NCI-H345 (cell line): ENCODE data around the gene PHLDB2.

Experiments used
- DNase-seq: peaks from one replicate; lab custom pipeline; 2025; lab: John Stamatoyannopoulos, UW

The PHLDB2 gene

DNA sequence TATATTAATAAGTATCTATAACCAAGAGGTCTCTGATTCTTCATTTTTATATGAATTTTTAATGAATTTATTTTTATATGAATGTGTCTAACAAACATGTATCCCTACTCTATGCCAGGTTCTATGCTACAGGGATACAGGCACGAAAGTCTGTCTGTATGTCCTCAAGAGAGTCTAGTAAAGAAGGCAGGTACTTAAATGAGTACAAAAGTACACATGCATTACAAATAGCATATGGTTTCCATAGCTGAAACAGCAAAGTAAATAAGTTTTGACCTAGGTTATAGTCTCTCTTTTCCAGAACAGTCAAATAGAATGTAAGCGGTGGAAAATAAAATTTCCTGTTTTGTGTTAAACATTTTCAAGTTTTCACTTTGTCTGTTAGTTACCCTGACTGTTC is 106.4 kb downstream of the PHLDB2 start:
- no peak for DNase-seq

DNA sequence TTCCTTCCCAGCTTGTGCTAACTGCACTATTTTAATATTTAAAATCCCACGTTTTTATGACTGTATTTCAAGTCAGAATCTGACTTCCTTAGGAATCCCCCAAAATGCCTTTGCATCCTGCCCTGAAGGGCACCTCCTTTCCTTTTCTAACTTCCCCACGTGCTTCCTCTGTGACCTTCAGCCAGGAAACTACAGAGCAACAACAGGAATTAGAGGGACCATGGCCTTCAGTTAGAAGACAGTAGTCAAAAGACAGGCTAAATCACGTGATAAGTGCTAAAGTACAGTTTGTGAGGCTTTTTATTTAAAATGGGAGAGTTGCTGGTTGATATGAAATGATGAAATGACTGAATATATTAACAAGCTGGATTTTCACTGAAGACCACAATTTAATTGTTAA is 108.0 kb downstream of the PHLDB2 start:
- no peak for DNase-seq

DNA sequence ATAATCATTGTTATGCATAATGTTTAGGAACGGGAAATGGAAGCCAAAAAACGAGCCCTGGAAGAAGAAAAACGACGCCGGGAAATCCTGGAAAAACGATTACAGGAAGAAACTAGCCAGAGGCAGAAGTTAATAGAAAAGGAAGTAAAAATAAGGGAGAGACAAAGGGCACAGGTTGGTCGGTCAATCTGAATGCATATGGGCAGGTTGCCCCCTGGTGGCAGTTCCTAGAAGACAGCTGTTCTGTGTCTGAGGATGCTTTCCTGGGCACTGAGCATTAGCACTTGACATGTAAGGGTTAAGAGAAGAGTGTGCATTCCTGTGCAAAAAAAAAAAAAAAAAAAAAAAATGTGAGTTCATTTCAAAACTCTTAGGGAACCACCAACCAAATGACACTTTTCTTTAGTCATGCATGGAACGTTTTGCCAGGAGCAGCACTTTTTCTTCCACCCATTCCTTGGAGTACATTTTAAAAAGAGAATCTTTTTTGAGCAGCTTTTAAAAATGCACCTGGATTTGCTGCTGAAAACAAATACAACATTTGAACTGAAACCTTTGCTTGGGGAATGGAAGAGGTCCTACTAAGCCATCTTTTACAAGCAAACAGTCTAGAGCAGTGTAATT is 108.7 kb downstream of the PHLDB2 start:
- DNase-seq = peak; percentile 77

DNA sequence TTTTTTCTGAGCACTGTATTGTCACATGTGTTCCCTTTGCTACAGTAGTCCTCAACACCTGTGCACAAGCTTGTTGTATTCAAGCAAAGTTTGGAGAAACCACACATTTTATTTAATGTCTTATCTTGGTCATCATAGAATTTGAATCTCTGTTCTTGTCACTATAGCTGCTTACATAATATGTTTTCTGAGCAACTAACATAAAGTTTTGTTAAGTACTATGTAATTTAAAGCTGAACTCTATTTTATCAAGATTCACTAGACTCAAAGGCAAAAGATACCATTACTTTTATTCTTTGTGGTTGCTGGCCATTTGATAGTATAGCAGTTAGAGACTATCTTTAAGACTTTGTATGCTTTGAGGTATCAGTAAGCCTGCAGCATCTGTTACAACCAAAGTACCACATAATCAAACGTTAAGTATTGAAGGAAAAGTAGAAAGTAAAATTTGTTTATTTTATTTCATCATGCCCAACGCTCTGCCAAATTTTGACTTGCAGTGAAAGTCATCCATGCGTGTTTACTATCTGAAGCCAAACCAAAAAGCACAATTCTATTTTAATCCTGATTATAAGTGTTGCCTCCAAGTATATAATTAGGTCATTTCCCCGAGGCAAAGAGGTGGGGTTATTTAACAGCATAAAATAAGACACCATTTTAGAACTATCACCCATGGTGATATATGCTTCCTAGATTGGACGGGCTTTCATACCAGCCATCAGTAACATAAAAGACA is 109.4 kb downstream of the PHLDB2 start:
- no peak for DNase-seq

DNA sequence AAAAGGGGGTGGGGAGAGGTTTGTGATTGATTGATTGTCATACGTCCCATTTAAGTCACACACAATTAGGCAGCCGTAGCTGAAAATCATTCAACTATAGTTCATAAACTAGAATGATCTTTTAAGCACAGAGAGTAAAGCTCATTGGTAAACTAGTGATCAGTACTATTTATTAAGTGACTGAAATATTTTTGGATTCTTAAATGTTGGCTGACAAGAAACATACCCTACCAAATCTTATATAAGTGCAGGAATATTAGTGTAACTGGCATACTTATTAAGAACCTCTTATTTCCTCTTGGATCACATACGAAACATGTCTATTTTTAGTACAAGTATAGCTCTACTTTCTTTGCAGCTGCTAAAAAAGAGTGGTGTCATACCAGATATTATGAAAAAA is 111.3 kb downstream of the PHLDB2 start:
- DNase-seq = no peak

DNA sequence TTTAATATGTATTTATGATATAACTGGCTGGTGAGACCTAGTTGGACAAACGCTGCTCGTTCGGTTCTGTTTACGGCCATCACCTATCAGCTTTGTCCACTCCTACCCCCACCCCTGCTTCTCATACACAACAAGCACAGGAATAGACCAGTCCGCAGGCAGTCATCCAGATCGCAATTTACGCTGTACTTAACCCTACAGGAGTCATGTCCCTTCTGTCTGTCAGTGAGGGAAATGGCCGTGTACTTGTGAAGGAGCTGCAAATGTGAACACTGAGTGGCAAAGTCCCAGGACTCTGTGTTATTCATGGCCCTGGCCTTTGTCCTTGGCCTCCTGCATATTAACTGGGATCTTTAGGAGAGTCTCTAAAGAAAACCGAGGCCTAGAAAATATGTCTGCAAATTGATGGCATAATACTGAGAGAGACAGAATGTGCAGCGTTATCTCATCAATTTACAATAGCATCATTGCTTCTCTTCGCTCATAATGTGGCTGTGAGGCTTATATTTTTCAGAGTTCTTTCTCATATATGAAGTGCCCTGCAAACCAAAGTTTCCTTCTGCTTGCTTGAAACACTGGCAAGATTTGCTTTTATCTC is 112.6 kb downstream of the PHLDB2 start:
- DNase-seq = no peak

DNA sequence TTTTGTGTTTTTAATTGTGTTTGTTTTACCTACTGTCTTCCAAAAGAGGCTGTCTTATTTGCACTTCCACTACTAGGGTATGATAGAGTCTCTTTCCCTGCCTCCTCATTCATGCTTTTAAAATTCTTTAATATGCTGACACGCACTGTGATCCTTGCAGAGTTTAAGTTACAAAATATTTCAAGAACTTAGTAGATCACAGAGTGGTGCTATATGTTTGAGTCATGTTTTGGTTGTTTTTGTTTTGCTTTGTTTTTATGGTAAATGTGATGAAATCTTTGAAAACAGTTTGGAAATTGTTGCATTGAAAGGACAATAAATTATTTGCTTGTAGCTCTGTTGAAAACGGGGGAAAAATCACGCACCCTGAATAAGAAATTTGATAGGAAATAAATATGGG is 113.8 kb downstream of the PHLDB2 start:
- DNase-seq = no peak

DNA sequence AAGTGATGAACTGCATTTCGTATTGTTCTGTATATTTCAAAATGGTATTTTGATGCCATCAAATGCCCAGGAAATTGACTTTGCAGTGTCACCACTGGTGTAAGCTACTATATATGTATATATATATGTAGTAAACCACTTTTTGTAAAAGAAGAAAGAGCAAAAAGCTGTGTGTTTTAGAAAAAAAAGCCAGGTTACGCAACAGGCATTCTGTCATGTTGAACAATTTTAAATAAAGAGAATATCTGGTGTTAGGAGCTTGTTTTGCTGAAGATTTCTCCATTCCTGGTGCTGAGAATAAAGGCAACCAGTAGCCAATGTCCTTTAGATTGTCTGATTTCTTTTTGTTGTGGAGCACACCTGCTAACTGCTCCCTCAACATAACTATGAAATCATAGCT is 116.1 kb downstream of the PHLDB2 start:
- no peak for DNase-seq

DNA sequence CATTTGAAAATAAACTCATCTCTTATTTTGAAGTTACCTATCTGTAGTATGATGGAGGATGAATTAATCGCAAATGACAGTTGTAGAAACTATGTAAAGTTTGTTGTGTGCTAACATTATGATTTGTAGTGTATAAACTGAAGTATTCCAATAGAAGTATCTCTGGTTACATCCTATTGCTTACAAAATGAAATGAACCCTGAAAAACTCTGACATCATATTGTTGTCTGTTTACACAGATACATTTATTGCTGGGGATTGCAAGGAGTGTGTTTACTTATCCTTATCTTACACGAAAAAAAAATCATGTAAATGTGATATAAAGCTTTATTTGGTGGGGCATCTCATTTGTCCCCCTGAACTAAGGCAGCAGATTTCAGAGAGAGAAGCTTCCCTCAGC is 117.2 kb downstream of the PHLDB2 start:
- DNase-seq = peak; percentile 42

DNA sequence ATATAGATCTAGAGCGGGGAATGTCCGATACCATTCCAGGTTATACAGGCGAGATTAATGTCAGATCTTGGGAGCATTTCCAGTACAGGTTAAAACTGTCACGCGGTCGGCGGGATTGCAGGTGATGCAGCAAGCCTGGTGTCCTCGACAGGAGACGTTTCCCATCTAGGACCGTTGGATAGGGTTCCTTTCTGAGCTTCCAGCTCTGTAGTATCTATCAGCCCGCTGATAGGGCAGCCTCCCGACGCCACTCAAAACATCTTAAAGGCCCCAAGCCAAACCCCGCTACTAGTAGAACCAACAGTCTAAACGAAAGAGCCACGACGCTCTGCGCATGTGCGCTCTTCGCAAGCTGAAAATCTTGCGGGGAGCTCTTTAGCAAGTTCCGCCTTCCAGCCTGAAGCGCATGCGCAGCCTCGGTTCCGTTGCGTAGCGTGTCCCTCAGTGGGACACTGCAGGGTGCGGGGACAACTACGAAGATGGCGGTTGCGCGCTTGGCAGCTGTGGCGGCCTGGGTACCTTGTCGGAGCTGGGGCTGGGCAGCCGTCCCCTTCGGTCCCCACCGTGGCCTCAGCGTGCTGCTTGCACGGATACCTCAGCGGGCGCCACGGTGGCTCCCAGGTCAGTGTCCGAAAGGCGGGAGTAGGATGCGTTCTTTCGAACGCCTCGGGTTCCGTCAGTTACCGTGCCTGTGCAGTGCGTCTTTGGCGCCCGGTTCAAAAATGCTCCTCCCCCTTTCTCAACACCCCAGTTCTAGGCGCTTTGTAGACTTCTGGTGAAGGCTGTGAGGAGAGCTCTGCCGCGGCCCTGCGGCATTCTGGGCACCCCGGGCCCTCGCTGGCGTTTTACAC is 119.7 kb downstream of the PHLDB2 start, which contains the start of gene ABHD10:
Gene ABHD10, plus strand, starts transcription at position 444 of the 851 bp plus-strand sequence. Its CDS starts 36 bp downstream, at position 480.
- peak; percentile 96 for DNase-seq

DNA sequence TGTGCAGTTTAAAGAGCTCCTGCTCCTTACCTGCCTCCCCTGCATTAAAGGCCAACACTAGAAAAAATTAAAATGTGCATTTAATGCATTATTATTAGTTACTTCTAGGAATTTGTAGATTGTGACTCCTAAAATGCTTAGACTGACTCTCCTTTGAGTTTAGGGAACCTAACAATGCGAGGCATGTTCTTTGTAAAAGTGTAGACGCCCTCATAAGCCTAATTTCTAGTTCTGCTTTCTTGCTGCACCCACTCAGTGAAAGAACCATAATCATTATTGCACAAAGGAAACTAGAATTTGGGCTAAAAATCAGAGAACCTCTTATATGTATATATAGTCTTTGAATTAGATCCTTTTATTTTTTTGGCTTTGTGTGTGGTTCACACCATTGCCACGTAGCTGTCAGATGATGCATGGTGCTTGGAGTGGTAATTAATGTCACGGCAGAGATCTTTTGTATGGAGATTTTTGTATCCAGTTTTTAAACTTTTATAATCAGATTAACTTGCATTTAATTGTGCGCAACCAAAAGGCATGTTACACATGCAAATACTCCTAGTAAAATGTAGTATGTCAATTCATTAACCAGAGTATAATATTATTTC is 120.5 kb downstream of the PHLDB2 start:
- DNase-seq = peak; percentile 6

DNA sequence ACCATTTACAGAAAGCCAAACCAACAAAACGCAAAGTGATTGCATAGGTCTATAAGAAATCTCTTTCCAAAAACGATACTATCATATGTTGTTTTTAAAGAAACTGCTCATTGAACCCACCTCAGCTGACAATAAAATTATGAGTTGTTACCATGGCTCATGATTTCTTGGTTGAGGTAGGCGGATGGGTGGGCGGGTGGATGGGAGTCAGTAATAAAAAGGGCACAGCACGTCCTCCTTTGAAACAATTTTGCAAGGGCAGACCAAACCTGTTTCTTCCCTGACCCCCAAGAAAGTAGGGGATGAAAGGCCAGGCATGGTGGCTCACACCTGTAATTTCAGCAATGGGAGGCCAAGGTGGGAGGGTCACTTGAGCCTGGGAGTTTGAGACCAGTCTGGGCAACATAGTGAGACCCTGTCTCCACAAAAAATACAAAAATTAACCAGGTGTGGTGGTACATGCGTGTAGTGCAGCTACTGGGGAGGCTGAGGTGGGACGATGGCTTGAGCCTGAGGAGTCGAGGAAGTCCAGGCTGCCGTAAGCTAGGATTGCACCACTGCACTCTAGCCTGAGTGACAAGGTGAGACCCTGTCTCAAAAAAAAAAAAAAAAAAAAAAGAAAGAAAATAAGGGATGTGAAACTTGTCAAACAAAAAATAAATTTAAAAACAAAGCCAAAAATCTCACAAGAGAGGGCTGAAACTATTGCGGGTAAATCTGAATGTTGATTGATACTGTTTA is 121.8 kb downstream of the PHLDB2 start:
- no peak for DNase-seq

DNA sequence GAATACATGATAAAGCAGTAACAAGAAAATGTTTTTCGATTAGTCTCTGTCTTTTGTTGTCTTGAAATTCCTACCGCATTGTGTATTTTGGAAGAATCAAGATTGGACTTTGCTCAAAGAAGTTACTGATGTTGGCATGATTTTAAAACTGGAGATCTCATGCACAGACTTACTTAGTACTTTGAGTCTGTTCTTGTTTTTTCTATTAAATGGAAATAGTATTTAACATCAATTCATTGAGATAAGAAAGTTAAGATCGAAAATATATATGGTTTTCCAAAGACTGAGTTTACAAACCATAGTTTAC is 122.3 kb downstream of the PHLDB2 start:
- no peak for DNase-seq

DNA sequence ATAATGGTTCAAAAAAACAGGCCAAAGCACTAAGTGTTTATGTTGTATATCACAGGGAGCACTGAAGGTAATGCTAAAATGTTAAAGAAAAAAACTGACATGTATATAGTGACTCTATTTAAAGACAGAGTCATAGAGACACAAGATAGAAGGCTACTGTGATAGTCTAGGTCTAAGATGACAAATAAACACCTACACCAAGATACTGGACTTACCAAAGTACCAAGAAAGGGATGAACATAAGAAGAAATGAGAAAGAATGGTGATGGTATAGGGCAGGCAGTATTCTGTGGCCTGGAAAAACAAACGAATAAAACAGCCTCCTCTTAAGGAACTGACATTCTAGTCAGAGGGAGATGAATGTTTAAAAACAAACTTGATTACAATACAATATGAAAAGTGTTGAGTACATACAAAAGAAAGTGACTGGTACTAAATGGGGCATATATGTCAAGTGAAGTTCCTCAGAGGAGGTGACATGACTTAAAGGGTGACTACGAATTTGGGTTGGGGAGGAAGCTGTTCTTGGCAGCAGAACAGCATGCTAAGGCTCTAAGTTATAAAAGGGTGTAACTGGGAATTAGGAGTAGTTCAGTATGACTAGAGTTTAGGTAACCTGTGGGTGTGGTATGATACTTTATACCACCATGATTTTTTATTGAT is 125.7 kb downstream of the PHLDB2 start:
- no peak for DNase-seq

DNA sequence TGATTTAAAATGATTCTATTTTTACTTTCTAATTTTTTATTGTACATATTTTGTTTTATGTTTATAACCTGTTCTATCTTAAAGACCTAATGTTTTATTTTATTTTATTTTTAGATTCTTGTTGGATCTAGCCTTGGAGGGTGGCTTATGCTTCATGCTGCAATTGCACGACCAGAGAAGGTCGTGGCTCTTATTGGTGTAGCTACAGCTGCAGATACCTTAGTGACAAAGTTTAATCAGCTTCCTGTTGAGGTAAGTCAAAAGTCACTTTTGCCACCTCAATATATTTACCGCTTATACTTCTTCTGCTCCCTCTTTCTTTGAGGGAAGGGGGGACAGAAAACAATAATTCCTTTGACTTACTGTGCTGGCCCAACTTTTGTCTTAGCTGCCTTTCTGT is 127.7 kb downstream of the PHLDB2 start:
- DNase-seq = no peak

DNA sequence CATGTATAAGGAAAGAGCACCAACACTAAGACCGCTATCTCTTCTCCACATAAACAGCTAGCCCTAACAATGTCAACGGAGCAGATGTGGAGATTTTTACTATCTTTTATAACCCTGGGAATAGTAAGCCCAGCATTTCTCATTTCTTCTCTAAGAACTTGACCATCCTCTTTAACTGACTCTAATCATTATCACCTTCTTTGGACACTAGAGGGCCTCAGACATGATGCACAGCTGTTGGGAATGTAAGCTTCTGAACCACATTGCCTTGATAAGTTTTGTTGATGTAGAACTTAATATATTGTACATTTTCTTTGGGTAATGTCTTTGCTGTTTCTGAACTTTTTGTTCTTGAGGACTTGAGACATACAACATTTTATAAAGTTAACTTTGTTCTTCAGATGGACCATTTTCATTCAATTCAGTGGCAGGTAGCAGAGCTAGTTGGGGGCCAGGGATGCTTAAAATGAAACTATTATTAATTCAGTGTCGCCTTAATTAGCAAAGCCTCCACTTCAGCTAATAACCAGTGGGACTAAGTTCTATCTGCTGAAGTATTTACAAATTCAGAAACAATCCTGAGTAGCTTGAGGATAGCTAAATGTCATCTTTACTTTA is 130.1 kb downstream of the PHLDB2 start:
- peak; percentile 51 for DNase-seq

DNA sequence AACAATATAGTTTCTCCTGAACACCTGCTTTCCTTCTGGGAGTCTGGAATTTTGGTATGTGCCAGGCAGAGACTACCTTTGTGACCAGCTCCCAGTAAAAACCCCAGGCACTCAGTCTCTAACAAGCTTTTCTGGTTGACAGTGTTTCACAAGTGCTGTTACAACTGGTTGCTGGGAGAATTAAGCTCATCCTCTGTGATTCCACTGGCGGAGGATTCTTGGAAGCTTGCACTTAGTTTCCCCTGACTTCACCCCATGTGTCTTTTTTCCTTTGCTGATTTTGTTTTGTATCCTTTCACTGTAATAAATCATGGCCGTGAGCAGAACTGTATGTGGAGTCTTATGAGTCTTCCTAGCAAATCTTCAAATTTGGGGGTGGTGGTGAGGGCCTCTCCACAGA is 134.0 kb downstream of the PHLDB2 start:
- DNase-seq = no peak

DNA sequence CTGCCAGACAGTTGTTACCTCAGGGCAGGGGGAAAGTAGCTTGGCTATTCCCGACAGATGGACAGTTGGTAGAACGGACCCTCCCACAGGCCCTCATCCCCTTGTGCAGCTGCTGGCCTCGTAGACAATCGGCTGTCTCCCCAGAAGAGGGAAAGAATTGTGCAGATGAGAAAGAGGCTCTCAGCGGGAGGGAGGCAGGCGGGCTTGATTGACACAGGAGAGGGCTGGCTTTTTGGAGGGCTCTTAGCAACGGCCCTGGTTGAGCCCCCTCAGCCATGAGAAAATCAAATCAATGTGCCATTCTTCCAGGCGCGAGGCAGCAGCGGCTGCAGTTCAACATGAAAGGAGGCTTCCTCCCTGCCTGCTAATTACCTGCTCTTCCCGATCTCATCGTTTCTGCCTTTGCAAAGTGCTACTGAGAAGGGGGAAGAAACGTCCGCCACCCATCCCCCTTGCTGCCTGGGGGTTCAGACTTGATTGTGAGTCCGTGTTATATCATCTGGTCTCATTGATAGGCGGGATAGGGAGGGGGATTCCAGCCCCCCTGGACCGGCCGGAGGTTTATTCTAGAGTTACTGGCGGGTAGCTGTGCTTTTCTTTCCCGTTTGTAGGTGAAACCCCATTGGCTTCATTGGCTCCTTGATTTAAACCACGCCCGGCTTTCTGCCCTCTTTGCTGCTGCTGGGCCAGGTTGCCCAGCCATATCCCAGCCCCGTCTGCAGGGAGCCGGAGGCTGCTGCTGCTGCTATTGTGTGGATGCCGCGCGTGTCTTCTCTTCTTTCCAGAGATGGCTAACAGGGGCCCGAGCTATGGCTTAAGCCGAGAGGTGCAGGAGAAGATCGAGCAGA is 139.8 kb downstream of the PHLDB2 start, which contains the start of gene TAGLN3:
Gene TAGLN3, plus strand, starts transcription at position 287 of the 848 bp plus-strand sequence. Its CDS starts 501 bp downstream, at position 788.
- peak; percentile 79 for DNase-seq
